HCT116 (cell line): ENCODE data around the gene SCD5. TPM values are rescaled to one million over a fixed set of nuclear protein-coding genes. Genes with fewer than 3 reads are reported as not detected.

Experiments
- ATAC-seq: fragments of 200-7000 bp; cut with Tn5 transposase; 2 replicates; pipeline ENCODE4 v1.9.1; 2020; ENCODE audit warnings: mild to moderate bottlenecking, moderate library complexity
- BruUV-seq: library from RNA; stranded (reverse); fragments of 400-500 nt; replicated peaks from 2 replicates; lab custom pipeline; 2021; lab: Mats Ljungman, UMichigan
- CTCF ChIA-PET: fragments of 300-600 bp; sonication (Branson Sonifier 250); formaldehyde crosslinking; loops from one replicate; lab custom pipeline; 2021; ENCODE audit warnings: antibody characterized with exemption; lab: Charles Lee
- POLR2A ChIA-PET: fragments of 300-600, 350-600 bp; sonication (Branson Sonifier 250); formaldehyde crosslinking; loops from one replicate; lab custom pipeline; 2021; ENCODE audit warnings: antibody characterized with exemption; lab: Charles Lee
- RAD21 ChIA-PET, 2 experiments: fragments of 300-600 bp; sonication (Branson Sonifier 250); formaldehyde crosslinking; loops; one replicate each; lab custom pipeline; 2023; ENCODE audit warnings: low total read pairs in 2 of 2; ENCODE audit not compliant: uncharacterized antibody in 2 of 2, unreplicated experiment in 2 of 2, low non-redundant PET in 1 of 2; lab: Charles Lee
- DNase-seq: peaks from one replicate; pipeline ENCODE4 v3.0.0-alpha.2; 2010; ENCODE audit warnings: low read depth, low spot score
- H2AFZ ChIP-seq: fragments of 200-600 bp; shearing (Covaris generic), sonication (generic); 2 replicates; pipeline ENCODE4 v1.6.1; 2017; ENCODE audit warnings: low read depth, mixed run types, mixed read lengths, antibody characterized with exemption, low read length; ENCODE audit not compliant: poor library complexity, severe bottlenecking
- H3K27ac ChIP-seq: 2 replicates; pipeline ENCODE4 v1.5.1; 2012; ENCODE audit warnings: low read depth, low read length
- H3K27me3 ChIP-seq: fragments of 200-600 bp; sonication (generic); 2 replicates; pipeline ENCODE4 v1.6.1; 2016; ENCODE audit warnings: mixed run types, low read length, mixed read lengths; ENCODE audit not compliant: insufficient read depth
- H3K36me3 ChIP-seq, 2 experiments: fragments of 200-500 bp in 1 of 2; fragments of 200-600 bp in 1 of 2; sonication (Bioruptor generic) in 1 of 2; sonication (generic) in 1 of 2; 2 replicates each; pipeline versions ENCODE4 v1.5.1 to v1.6.1; 2014 to 2016; ENCODE audit warnings: low read length in 2 of 2, inconsistent platforms in 1 of 2, mixed read lengths in 1 of 2, mixed run types in 1 of 2; ENCODE audit not compliant: insufficient read depth in 2 of 2, control insufficient read depth in 1 of 2
- H3K4me1 ChIP-seq, 2 experiments: fragments of 200-600 bp in 1 of 2; sonication (generic) in 1 of 2; 2 replicates each; pipeline versions ENCODE4 v1.5.1 to v1.6.1; 2012 to 2017; ENCODE audit warnings: low read length in 2 of 2, inconsistent platforms in 1 of 2, mild to moderate bottlenecking in 1 of 2, mixed read lengths in 1 of 2, mixed run types in 1 of 2, moderate library complexity in 1 of 2; ENCODE audit not compliant: insufficient read depth in 2 of 2, control insufficient read depth in 1 of 2
- H3K4me2 ChIP-seq: fragments of 200-600 bp; sonication (generic); 2 replicates; pipeline ENCODE4 v1.6.1; 2017; ENCODE audit warnings: mixed run types, low read length, mixed read lengths
- H3K4me3 ChIP-seq, 2 experiments: fragments of 200-600 bp in 1 of 2; sonication (generic) in 1 of 2; replicated peaks in 1 of 2; 2 replicates each; pipeline ENCODE4 v1.5.1; 2011 to 2016; ENCODE audit warnings: low read length in 2 of 2, control low read depth in 1 of 2, low read depth in 1 of 2, mild to moderate bottlenecking in 1 of 2, mixed read lengths in 1 of 2, mixed run types in 1 of 2
- H3K79me2 ChIP-seq: fragments of 200-600 bp; sonication (generic); 2 replicates; pipeline ENCODE4 v1.6.1; 2017; ENCODE audit warnings: mild to moderate bottlenecking, mixed run types, low read length, moderate library complexity, mixed read lengths; ENCODE audit not compliant: insufficient read depth
- H3K9ac ChIP-seq: fragments of 200-600 bp; sonication (generic); 2 replicates; pipeline ENCODE4 v1.6.1; 2016; ENCODE audit warnings: low read length, mixed read lengths
- H3K9me2 ChIP-seq: fragments of 200-600 bp; sonication (generic), shearing (Covaris generic); 2 replicates; pipeline ENCODE4 v1.6.1; 2017; ENCODE audit warnings: mixed run types, mild to moderate bottlenecking, moderate library complexity; ENCODE audit not compliant: insufficient read depth
- H3K9me3 ChIP-seq, 2 experiments: fragments of 200-500 bp in 1 of 2; fragments of 200-600 bp in 1 of 2; sonication (Bioruptor generic) in 1 of 2; sonication (generic) in 1 of 2; 2 replicates each; pipeline ENCODE4 v1.6.1; 2014 to 2017; ENCODE audit warnings: low read length in 2 of 2, mixed read lengths in 2 of 2, inconsistent platforms in 1 of 2, low read depth in 1 of 2, mild to moderate bottlenecking in 1 of 2, mixed run types in 1 of 2, moderate library complexity in 1 of 2; ENCODE audit not compliant: control insufficient read depth in 1 of 2, insufficient read depth in 1 of 2
- H4K20me1 ChIP-seq: fragments of 200-600 bp; sonication (generic), shearing (Covaris generic); 2 replicates; pipeline ENCODE4 v1.6.1; 2017; ENCODE audit warnings: mixed run types, mild to moderate bottlenecking, moderate library complexity; ENCODE audit not compliant: insufficient read depth
- CEBPB ChIP-seq: IDR thresholded peaks from 2 replicates; pipeline ENCODE4 v1.6.1; 2012; ENCODE audit warnings: low read depth
- POLR2A ChIP-seq: IDR thresholded peaks from 2 replicates; pipeline ENCODE4 v1.7.0; 2011; ENCODE audit warnings: borderline replicate concordance; ENCODE audit not compliant: insufficient read depth, insufficient read length; ENCODE audit errors: extremely low read depth
- SIN3A ChIP-seq: IDR thresholded peaks from 2 replicates; pipeline ENCODE4 v1.6.1; 2012; ENCODE audit warnings: low read depth
- SP1 ChIP-seq: IDR thresholded peaks from 2 replicates; pipeline ENCODE4 v1.6.1; 2012; ENCODE audit warnings: low read depth
- TCF7L2 ChIP-seq: IDR thresholded peaks from 2 replicates; pipeline ENCODE4 v1.7.0; 2011; ENCODE audit warnings: borderline replicate concordance, inconsistent platforms; ENCODE audit not compliant: insufficient read depth, insufficient read length; ENCODE audit errors: extremely low read depth
- intact Hi-C: fragments of 100-400 bp; cut with micrococcal nuclease; formaldehyde crosslinking; loops from 2 replicates; pipeline ENCODE4 v1.10.0; 2022
- total RNA-seq: library from RNA; stranded (reverse); gene quantifications from one replicate; pipeline ENCODE4 v1.2.1, GENCODE V29; 2021; ENCODE audit not compliant: unreplicated experiment
- TF ChIP-seq, protein P1 (sequence below): IDR thresholded peaks from 2 replicates; pipeline ENCODE4 v1.6.1; 2011; ENCODE audit warnings: mild to moderate bottlenecking, low read length, moderate library complexity; ENCODE audit not compliant: insufficient replicate concordance; ENCODE audit errors: extremely low read depth
- TF ChIP-seq, protein P2 (sequence below): IDR thresholded peaks from 2 replicates; pipeline ENCODE4 v1.6.1; 2012
- TF ChIP-seq, protein P3 (sequence below): IDR thresholded peaks from 2 replicates; pipeline ENCODE4 v1.6.1; 2012; ENCODE audit warnings: low read depth
- TF ChIP-seq, protein P4 (sequence below): IDR thresholded peaks from 2 replicates; pipeline ENCODE4 v1.6.1; 2012

Gene SCD5
- total RNA-seq, 1 experiment from 2014 or later: 21.7 TPM

DNA sequence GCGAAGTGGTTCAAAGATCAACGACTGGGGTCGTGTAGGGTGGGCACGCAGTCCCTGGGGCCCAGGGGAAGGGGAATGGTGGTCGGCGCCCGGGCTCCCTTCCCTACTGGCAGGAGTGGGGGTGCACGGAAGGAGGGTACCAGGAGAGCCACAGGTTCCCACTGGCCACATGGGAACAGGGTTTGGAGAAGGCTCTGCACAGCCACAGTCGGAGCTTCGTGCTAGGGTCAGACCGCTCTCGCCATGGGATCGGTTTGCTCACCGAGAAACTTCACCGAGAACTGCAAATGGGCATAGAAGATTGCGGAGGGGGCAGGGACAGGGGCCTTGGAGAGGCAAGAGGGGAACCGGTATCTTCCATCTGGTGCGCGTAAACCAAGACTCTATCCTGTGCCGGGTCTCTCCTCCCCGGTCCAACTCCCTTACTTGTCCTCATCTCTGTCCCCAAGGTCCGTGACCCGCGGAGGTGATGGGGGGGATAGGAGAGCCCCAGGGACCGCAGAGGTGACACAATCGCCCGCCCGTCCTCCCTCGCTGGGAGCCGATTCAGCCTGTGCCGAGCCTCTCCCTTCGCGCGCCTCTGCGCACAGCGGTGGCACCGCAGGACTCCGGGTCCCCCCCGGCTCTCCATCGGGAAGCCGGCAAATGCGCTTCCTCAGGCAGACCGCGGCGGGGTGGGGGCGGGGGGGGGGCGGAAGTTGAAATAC lies 1.0 kb downstream of the SCD5 start (continued):
- TF ChIP-seq, protein P1, sequence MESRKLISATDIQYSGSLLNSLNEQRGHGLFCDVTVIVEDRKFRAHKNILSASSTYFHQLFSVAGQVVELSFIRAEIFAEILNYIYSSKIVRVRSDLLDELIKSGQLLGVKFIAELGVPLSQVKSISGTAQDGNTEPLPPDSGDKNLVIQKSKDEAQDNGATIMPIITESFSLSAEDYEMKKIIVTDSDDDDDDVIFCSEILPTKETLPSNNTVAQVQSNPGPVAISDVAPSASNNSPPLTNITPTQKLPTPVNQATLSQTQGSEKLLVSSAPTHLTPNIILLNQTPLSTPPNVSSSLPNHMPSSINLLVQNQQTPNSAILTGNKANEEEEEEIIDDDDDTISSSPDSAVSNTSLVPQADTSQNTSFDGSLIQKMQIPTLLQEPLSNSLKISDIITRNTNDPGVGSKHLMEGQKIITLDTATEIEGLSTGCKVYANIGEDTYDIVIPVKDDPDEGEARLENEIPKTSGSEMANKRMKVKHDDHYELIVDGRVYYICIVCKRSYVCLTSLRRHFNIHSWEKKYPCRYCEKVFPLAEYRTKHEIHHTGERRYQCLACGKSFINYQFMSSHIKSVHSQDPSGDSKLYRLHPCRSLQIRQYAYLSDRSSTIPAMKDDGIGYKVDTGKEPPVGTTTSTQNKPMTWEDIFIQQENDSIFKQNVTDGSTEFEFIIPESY: no peak
- no peak for TF ChIP-seq SIN3A
- TF ChIP-seq, all 23 proteins: peak for 0

DNA sequence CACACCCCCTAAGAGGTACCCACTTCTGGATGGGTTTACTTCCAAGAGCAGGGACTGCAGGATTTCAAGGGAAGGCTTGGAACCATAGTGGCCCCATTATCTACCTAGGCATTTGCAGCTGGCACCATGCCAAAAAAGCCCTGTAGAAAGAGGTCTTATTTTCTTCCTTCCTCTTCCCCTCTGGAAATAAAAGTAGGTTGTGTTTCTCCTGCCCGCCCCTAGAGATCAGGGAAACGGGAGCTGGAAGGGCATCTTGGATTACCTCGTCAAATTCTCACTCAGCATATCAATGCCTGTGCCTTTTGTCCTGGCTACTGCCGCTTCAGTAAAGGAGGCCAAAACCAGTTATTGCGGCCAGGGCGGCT lies 1.6 kb downstream of the SCD5 start:
- no peaks in the 10 kb centered on the region for H3K36me3 ChIP-seq
- H2AFZ ChIP-seq: no peak overlapping the region
- ChIA-PET RAD21 (no interaction called here), CTCF (no interaction called here), POLR2A (no interaction called here)
- H3K9me3 ChIP-seq: no peaks in the 10 kb centered on the region
- no peak overlapping the region for H3K9ac ChIP-seq
- ATAC-seq (no peak), DNase-seq (no peak)
- no peaks in the 10 kb centered on the region for H3K9me2 ChIP-seq
- peak overlapping the region; percentile 92 for H3K4me2 ChIP-seq
- no peaks in the 10 kb centered on the region for H3K27me3 ChIP-seq
- peak overlapping the region; percentile 64 to 80 for H3K4me3 ChIP-seq
- peaks cover 13 to 25% of the 10 kb centered on the region in 2 experiments; a peak in 3 of 4 replicates for H3K4me1 ChIP-seq
- H3K79me2 ChIP-seq: peaks cover 18% of the 10 kb centered on the region; the same call in 1 of the 2 replicates
- intact Hi-C loops: loop anchor here (5.0 kb wide), 1 partner anchor 425 kb away; the partner anchor contains the start of gene HNRNPD
- H3K27ac ChIP-seq: no peak overlapping the region
- no peak for TF ChIP-seq TCF7L2
- TF ChIP-seq, protein P2, sequence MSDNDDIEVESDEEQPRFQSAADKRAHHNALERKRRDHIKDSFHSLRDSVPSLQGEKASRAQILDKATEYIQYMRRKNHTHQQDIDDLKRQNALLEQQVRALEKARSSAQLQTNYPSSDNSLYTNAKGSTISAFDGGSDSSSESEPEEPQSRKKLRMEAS: no peak
- TF ChIP-seq CEBPB: no peak
- no peak for TF ChIP-seq SP1
- no peak for TF ChIP-seq POLR2A
- TF ChIP-seq, protein P3, sequence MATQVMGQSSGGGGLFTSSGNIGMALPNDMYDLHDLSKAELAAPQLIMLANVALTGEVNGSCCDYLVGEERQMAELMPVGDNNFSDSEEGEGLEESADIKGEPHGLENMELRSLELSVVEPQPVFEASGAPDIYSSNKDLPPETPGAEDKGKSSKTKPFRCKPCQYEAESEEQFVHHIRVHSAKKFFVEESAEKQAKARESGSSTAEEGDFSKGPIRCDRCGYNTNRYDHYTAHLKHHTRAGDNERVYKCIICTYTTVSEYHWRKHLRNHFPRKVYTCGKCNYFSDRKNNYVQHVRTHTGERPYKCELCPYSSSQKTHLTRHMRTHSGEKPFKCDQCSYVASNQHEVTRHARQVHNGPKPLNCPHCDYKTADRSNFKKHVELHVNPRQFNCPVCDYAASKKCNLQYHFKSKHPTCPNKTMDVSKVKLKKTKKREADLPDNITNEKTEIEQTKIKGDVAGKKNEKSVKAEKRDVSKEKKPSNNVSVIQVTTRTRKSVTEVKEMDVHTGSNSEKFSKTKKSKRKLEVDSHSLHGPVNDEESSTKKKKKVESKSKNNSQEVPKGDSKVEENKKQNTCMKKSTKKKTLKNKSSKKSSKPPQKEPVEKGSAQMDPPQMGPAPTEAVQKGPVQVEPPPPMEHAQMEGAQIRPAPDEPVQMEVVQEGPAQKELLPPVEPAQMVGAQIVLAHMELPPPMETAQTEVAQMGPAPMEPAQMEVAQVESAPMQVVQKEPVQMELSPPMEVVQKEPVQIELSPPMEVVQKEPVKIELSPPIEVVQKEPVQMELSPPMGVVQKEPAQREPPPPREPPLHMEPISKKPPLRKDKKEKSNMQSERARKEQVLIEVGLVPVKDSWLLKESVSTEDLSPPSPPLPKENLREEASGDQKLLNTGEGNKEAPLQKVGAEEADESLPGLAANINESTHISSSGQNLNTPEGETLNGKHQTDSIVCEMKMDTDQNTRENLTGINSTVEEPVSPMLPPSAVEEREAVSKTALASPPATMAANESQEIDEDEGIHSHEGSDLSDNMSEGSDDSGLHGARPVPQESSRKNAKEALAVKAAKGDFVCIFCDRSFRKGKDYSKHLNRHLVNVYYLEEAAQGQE: no peak
- TF ChIP-seq SIN3A: no peak
- TF ChIP-seq, protein P4, sequence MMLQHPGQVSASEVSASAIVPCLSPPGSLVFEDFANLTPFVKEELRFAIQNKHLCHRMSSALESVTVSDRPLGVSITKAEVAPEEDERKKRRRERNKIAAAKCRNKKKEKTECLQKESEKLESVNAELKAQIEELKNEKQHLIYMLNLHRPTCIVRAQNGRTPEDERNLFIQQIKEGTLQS: no peak
- no TSS peak for BruUV-seq
- H4K20me1 ChIP-seq: no peaks in the 10 kb centered on the region; the same call in 1 of the 2 replicates
